Liver (tissue), 3 donors: Measurements from ENCODE around the gene PEX5L.

Experiments used
- CTCF ChIP-seq: fragments of 150-350 bp; IDR thresholded peaks from 2 replicates; pipeline ENCODE4 v1.5.1; 2017; ENCODE audit warnings: improper control_type of control experiment, low read depth, low read length; ENCODE audit not compliant: missing input control
- REST ChIP-seq: IDR thresholded peaks from 2 replicates; pipeline ENCODE4 v1.6.1; 2016; ENCODE audit warnings: antibody characterized with exemption, mild to moderate bottlenecking
- TAF1 ChIP-seq: conservative IDR thresholded peaks from 2 replicates; pipeline ENCODE4 v1.6.1; 2016; ENCODE audit warnings: antibody characterized with exemption, mild to moderate bottlenecking
- donor health status: healthy.
- donor health status: healthy.

GRCh38 chr3:179961071-179961702 lies 75.5 kb downstream of the PEX5L start:
- TF ChIP-seq TAF1 (no peak), REST (no peak), CTCF (no peak)
